KMS-11 (cell line): ENCODE measurements around the gene ABCA12.

Experiments
- H2AFZ ChIP-seq: fragments of 200-600 bp; sonication (generic); 2 replicates; pipeline ENCODE4 v1.6.1; 2016; ENCODE audit warnings: antibody characterized with exemption, mixed run types, low read depth
- H3K27ac ChIP-seq: fragments of 200-600 bp; sonication (generic); 2 replicates; pipeline ENCODE4 v1.6.1; 2016; ENCODE audit warnings: mild to moderate bottlenecking, mixed run types
- H3K27me3 ChIP-seq: fragments of 200-600 bp; sonication (generic); 2 replicates; pipeline ENCODE4 v1.6.1; 2017; ENCODE audit warnings: mild to moderate bottlenecking, low read depth, mixed run types, moderate library complexity; ENCODE audit not compliant: insufficient read depth
- H3K36me3 ChIP-seq: fragments of 200-600 bp; sonication (generic); 2 replicates; pipeline ENCODE4 v1.6.1; 2017; ENCODE audit warnings: mild to moderate bottlenecking, mixed run types; ENCODE audit not compliant: insufficient read depth
- H3K4me1 ChIP-seq: fragments of 200-600 bp; sonication (generic); 2 replicates; pipeline ENCODE4 v1.6.1; 2016; ENCODE audit warnings: mild to moderate bottlenecking, low read depth, mixed run types; ENCODE audit not compliant: poor library complexity, severe bottlenecking
- H3K4me2 ChIP-seq: fragments of 200-600 bp; sonication (generic); 2 replicates; pipeline ENCODE4 v1.7.0; 2016; ENCODE audit warnings: mild to moderate bottlenecking, mixed run types
- H3K4me3 ChIP-seq: fragments of 200-600 bp; sonication (generic); IDR thresholded peaks from 2 replicates; pipeline ENCODE4 v1.6.1; 2017; ENCODE audit warnings: low read depth, low read length, mixed read lengths; ENCODE audit not compliant: insufficient read depth
- H3K79me2 ChIP-seq: fragments of 200-600 bp; sonication (generic); 2 replicates; pipeline ENCODE4 v1.6.1; 2016; ENCODE audit warnings: low read depth, mixed run types; ENCODE audit not compliant: insufficient read depth
- H3K9ac ChIP-seq: fragments of 200-600 bp; sonication (generic); 2 replicates; pipeline ENCODE4 v1.6.1; 2016; ENCODE audit warnings: mild to moderate bottlenecking, mixed run types
- H4K20me1 ChIP-seq: fragments of 200-600 bp; sonication (generic); 2 replicates; pipeline ENCODE4 v1.6.1; 2016; ENCODE audit warnings: mild to moderate bottlenecking, mixed run types; ENCODE audit not compliant: insufficient read depth
- TF ChIP-seq, protein P1 (sequence below): fragments of 200-600 bp; sonication (generic); conservative IDR thresholded peaks from 2 replicates; pipeline ENCODE4 v1.6.1; 2017; ENCODE audit warnings: low read depth, mild to moderate bottlenecking, antibody characterized with exemption, low read length, moderate library complexity, mixed read lengths

The ABCA12 gene

DNA sequence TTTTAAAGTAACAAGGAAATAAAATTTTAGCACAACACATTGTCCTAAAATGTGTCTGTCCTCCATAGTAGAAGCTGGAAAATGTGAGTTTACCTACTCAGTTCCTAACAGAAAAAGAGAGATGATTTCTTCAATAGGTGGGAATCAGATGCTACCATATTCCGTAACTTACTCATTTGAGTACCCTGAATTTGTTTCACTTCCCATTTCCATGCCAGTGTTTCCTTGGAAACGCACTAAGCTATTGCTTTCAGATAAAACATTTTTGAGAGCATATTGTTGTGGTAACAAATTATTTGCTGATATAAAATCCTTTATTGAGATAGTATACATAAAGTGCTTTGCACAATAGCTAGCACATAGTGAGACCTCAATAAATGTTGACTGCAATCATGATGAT, 191.5 kb downstream of the ABCA12 start:
- no peak overlapping the region for H3K4me3 ChIP-seq
- H3K4me1 ChIP-seq = no peaks in the 10 kb centered on the region
- H3K27me3 ChIP-seq = no peaks in the 10 kb centered on the region
- no peaks in the 10 kb centered on the region for H3K79me2 ChIP-seq
- H4K20me1 ChIP-seq = no peaks in the 10 kb centered on the region
- H3K4me2 ChIP-seq = no peak overlapping the region
- no peaks in the 10 kb centered on the region for H3K36me3 ChIP-seq
- H2AFZ ChIP-seq = no peak overlapping the region
- TF ChIP-seq, protein P1, sequence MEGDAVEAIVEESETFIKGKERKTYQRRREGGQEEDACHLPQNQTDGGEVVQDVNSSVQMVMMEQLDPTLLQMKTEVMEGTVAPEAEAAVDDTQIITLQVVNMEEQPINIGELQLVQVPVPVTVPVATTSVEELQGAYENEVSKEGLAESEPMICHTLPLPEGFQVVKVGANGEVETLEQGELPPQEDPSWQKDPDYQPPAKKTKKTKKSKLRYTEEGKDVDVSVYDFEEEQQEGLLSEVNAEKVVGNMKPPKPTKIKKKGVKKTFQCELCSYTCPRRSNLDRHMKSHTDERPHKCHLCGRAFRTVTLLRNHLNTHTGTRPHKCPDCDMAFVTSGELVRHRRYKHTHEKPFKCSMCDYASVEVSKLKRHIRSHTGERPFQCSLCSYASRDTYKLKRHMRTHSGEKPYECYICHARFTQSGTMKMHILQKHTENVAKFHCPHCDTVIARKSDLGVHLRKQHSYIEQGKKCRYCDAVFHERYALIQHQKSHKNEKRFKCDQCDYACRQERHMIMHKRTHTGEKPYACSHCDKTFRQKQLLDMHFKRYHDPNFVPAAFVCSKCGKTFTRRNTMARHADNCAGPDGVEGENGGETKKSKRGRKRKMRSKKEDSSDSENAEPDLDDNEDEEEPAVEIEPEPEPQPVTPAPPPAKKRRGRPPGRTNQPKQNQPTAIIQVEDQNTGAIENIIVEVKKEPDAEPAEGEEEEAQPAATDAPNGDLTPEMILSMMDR = no peak
- no peak overlapping the region for H3K9ac ChIP-seq
- no peak overlapping the region for H3K27ac ChIP-seq

DNA sequence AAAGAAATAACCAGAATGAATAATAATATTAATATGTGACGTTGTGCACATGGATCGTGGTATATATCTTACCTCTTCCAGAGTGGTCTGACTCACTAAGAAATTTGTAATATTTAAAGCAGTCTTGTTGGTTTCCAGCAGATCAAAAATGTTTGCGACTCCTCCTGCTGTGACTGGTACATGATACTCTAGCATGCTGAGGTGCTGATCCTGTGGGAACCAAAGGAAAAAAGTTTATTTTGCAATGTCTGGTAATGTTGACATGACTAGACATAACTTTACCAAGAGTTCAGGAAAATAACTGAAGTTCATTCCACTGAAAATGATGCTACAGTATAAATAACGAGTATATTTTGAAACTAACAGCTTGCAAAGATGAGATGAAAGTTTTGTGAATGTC, 204.4 kb downstream of the ABCA12 start:
- Histone ChIP-seq H3K27ac (no peak overlapping the region), H3K79me2 (no peaks in the 10 kb centered on the region), H3K4me2 (no peak overlapping the region), H3K36me3 (no peaks in the 10 kb centered on the region), H2AFZ (no peak overlapping the region), H3K4me1 (no peaks in the 10 kb centered on the region), H3K27me3 (no peaks in the 10 kb centered on the region), H3K4me3 (no peak overlapping the region), H4K20me1 (no peaks in the 10 kb centered on the region), H3K9ac (no peak overlapping the region)
- TF ChIP-seq, protein P1 = no peak

DNA sequence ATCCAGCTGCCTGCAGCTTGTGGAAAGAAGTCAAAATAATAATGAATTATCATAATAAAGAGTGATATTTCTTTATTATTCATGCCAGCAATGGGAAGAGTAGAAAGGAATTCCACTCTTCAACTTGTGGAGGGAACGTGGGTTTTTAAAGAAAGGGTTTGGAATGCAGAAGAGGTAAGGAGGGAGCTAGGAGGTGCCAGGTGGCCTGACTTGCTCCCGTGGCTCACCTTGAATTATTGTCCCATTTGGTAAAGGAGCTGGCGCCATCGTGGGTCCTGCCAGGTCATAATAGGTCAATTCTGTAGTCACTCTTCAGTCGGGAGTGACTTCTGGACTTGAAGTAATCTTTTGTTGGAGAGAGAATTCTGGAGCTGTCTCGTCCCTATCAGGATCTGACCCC, 233.8 kb downstream of the ABCA12 start:
- no peak overlapping the region for H3K4me3 ChIP-seq
- no peak overlapping the region for H3K27ac ChIP-seq
- H3K36me3 ChIP-seq = no peaks in the 10 kb centered on the region
- H3K9ac ChIP-seq = no peak overlapping the region
- TF ChIP-seq, protein P1 = no peak
- H4K20me1 ChIP-seq = no peaks in the 10 kb centered on the region
- no peak overlapping the region for H3K4me2 ChIP-seq
- peaks cover 37% of the 10 kb centered on the region for H3K4me1 ChIP-seq
- H3K27me3 ChIP-seq = no peaks in the 10 kb centered on the region
- H2AFZ ChIP-seq = no peak overlapping the region
- no peaks in the 10 kb centered on the region for H3K79me2 ChIP-seq

DNA sequence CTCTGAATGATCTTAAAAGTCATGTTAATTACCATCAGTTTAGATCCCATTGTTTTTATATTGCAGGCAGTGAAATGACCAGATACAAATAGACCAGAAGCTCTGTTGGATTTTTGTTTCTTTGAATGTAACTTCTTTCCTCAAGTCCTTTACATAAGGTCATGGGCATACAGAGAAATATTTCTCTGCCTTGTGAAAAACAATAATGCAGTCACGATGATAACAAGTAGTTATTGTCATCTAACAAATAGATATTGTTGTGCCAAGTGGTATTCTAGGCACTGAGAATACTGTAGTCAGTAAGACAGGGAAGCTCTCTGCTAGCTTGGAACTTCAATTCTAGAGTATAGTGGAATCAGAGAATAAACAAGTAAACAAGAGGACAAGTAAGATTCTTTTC, 234.2 kb downstream of the ABCA12 start:
- no peak overlapping the region for H3K9ac ChIP-seq
- no peak overlapping the region for H3K27ac ChIP-seq
- TF ChIP-seq, protein P1 = no peak
- H3K27me3 ChIP-seq = no peaks in the 10 kb centered on the region
- no peaks in the 10 kb centered on the region for H3K36me3 ChIP-seq
- no peak overlapping the region for H3K4me3 ChIP-seq
- no peaks in the 10 kb centered on the region for H4K20me1 ChIP-seq
- peaks cover 37% of the 10 kb centered on the region for H3K4me1 ChIP-seq
- no peak overlapping the region for H2AFZ ChIP-seq
- H3K4me2 ChIP-seq = no peak overlapping the region
- H3K79me2 ChIP-seq = no peaks in the 10 kb centered on the region
